Measurements from ENCODE around the gene HUS1B. TPM values are rescaled to one million over a fixed set of nuclear protein-coding genes. Genes with fewer than 3 reads are reported as not detected.

Gene HUS1B
- total and polyA plus RNA-seq, 2 of the 8 experiments (the other 6 are each of a cell fraction or from before 2014, with no cell fraction given), result 0.48 to 1.1 TPM

DNA sequence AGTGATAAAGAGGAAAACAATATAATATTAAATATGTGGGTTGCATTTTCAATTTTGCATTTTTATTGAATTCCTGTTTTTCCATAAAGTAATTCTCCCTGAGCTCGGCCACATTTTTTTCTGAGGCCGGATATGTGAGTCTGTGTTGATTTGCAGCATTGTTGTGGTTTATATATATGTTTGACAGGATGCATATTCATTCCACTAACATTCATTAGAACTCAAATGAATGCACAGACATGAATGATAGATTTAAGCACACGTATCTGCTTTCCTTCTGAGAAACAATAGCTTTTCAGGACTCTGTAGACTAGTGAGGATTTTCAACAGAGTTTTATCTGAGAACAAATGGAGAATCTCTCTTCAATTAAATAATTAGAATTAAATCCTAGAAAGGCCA, 46.7 kb upstream of the HUS1B start:
- H3K4me1 ChIP-seq (replicated peaks in 1 of 4; ENCODE audit: control insufficient read depth in 3 of 4, insufficient read depth in 4 of 4, low read length in 3 of 4), result peaks cover 5 to 24% (median 17%) of the 10 kb centered on the region in 4 experiments
- TF ChIP-seq RBBP5 (IDR thresholded peaks at IDR 0.05; ENCODE audit: borderline replicate concordance, low read depth, low read length) (no peak), TCF12 (IDR thresholded peaks at IDR 0.05; ENCODE audit: low read depth, low read length) (no peak), RXRA (IDR thresholded peaks at IDR 0.05; ENCODE audit: insufficient read depth, low read depth, low read length) (no peak), HDAC2 (IDR thresholded peaks at IDR 0.05; ENCODE audit: borderline replicate concordance in 1 of 2, low read depth in 2 of 2, low read length in 2 of 2) (no peak), SIN3A (conservative IDR thresholded peaks at IDR 0.05 in 1 of 2, IDR thresholded peaks at IDR 0.05 in 1 of 2; ENCODE audit: low read depth in 1 of 2, low read length in 2 of 2) (no peak), NANOG (IDR thresholded peaks at IDR 0.05; ENCODE audit: insufficient read depth, low read depth, low read length, poor library complexity, severe bottlenecking) (no peak), BCL11A (IDR thresholded peaks at IDR 0.05; ENCODE audit: low read depth in 2 of 2, low read length in 2 of 2) (no peak), CHD2 (IDR thresholded peaks at IDR 0.05; ENCODE audit: low read length) (no peak), BACH1 (IDR thresholded peaks at IDR 0.05; ENCODE audit: low read length) (no peak), POU5F1 (IDR thresholded peaks at IDR 0.05; ENCODE audit: low read depth, low read length) (no peak)
- TF ChIP-seq, protein P1, sequence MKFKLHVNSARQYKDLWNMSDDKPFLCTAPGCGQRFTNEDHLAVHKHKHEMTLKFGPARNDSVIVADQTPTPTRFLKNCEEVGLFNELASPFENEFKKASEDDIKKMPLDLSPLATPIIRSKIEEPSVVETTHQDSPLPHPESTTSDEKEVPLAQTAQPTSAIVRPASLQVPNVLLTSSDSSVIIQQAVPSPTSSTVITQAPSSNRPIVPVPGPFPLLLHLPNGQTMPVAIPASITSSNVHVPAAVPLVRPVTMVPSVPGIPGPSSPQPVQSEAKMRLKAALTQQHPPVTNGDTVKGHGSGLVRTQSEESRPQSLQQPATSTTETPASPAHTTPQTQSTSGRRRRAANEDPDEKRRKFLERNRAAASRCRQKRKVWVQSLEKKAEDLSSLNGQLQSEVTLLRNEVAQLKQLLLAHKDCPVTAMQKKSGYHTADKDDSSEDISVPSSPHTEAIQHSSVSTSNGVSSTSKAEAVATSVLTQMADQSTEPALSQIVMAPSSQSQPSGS (IDR thresholded peaks at IDR 0.05; ENCODE audit: low read length), result no peak

More for the DNA sequence above, 46.7 kb upstream of the HUS1B start:
- no peak overlapping the region for H3K23ac ChIP-seq (ENCODE audit: insufficient read length)
- H2BK5ac ChIP-seq (ENCODE audit: low read depth, low read length), result no peak overlapping the region
- no peak overlapping the region for H2BK120ac ChIP-seq (replicated peaks; ENCODE audit: low read depth, low read length)
- H3K23me2 ChIP-seq (ENCODE audit: low read depth, low read length), result peaks cover 3% of the 10 kb centered on the region; the same call in 1 of the 2 replicates
- no peak overlapping the region for H2AFZ ChIP-seq (ENCODE audit: low read length)
- H3K4ac ChIP-seq (replicated peaks; ENCODE audit: insufficient read length, low read depth, low read length), result no peak overlapping the region
- no peaks in the 10 kb centered on the region for H3K9me3 ChIP-seq (ENCODE audit: insufficient read depth in 2 of 2, low read depth in 1 of 2, low read length in 1 of 2)
- H3K14ac ChIP-seq (ENCODE audit: insufficient read length), result no peak overlapping the region
- no peak overlapping the region for H3K27ac ChIP-seq (ENCODE audit: low read depth, low read length)
- no peak overlapping the region for H3K4me3 ChIP-seq (ENCODE audit: extremely low read depth in 1 of 4, insufficient read depth in 2 of 4, low read depth in 3 of 4, low read length in 4 of 4)
- no peak overlapping the region for H4K8ac ChIP-seq (ENCODE audit: extremely low read depth, insufficient read depth, low read length)
- H3K4me2 ChIP-seq (ENCODE audit: insufficient read depth in 1 of 2, low read depth in 2 of 2, low read length in 2 of 2), result no peak overlapping the region
- H3K79me1 ChIP-seq (ENCODE audit: low read depth, low read length), result no peaks in the 10 kb centered on the region
- no peaks in the 10 kb centered on the region; a peak in 1 of 7 replicates for H3K27me3 ChIP-seq (replicated peaks in 1 of 4; ENCODE audit: control insufficient read depth in 3 of 4, extremely low read depth in 1 of 4, insufficient read depth in 3 of 4, low read length in 3 of 4)
- H3K9ac ChIP-seq (replicated peaks in 1 of 4; ENCODE audit: extremely low read depth in 1 of 4, low read depth in 3 of 4, low read length in 3 of 4), result no peak overlapping the region
- no peak overlapping the region for H2AK5ac ChIP-seq (ENCODE audit: low read depth, low read length)
- WGBS, 2 experiments (ENCODE audit: extremely low coverage in 1 of 2, insufficient coverage in 1 of 2, insufficient read length in 1 of 2, insufficient replicate concordance in 2 of 2, low coverage in 1 of 2, low lambda C conversion rate in 2 of 2, missing lambda C conversion rate in 1 of 2), result 91% methylated on average over 3 of the region's 3 CpGs; no CpG with 5 or more reads in 1 of the 2 experiments
- H2BK20ac ChIP-seq (ENCODE audit: low read length), result no peak overlapping the region
- no peak overlapping the region for H4K91ac ChIP-seq (replicated peaks; ENCODE audit: insufficient read length, low read length)
- H3K36me3 ChIP-seq (ENCODE audit: control insufficient read depth in 2 of 4, insufficient read depth in 4 of 4, low read length in 3 of 4), result no peaks in the 10 kb centered on the region
- H3K79me2 ChIP-seq (ENCODE audit: control insufficient read depth in 1 of 2, insufficient read depth in 2 of 2, low read length in 2 of 2), result no peaks in the 10 kb centered on the region
- ChIA-PET CTCF (ENCODE audit: partially characterized antibody) (interaction anchor here (0.7 to 3.5 kb wide), 4 partner anchors 11 to 111 kb away, joined by 3 to 20 read pairs (median 10); partner anchors contain the start of gene EXOC2), POLR2A (ENCODE audit: partially characterized antibody) (no interaction called here)
- H3K18ac ChIP-seq (ENCODE audit: extremely low read depth, low read length), result no peak overlapping the region
- FAIRE-seq, result no peak
- no peak overlapping the region for H3K56ac ChIP-seq (replicated peaks; ENCODE audit: insufficient read length, low read depth, low read length)
- H4K5ac ChIP-seq (ENCODE audit: insufficient read length, low read depth, low read length), result no peak overlapping the region
- H2BK15ac ChIP-seq (ENCODE audit: low read length), result no peak overlapping the region
- H4K20me1 ChIP-seq (replicated peaks in 1 of 2; ENCODE audit: control insufficient read depth in 1 of 2, insufficient read depth in 2 of 2, low read length in 2 of 2), result peaks cover 0 to 4% of the 10 kb centered on the region in 2 experiments
- H2BK12ac ChIP-seq (ENCODE audit: low read depth, low read length), result no peak overlapping the region
- DNase-seq (ENCODE audit: low read depth in 1 of 2, low spot score in 2 of 2), result no peak
